Hair follicle dermal papilla cell (primary cell): ENCODE measurements around the gene ZBTB18. TPM values are rescaled to one million over a fixed set of nuclear protein-coding genes. Genes with fewer than 3 reads are reported as not detected.

ENCODE experiments used
- small RNA-seq: library from RNA; depleted of rRNA; stranded (forward); fragments of <200 nt; gene quantifications from one replicate; pipeline ENCODE3, GENCODE V24; 2012
- total RNA-seq: library from RNA; depleted of rRNA; stranded (reverse); fragments of >200 nt; gene quantifications from 2 replicates; pipeline ENCODE4 v1.2.3, GENCODE V29; 2012

Gene ZBTB18
- 9.9 and 10.2 TPM in 2 replicates for total RNA-seq

GRCh38 chr1:244050835-244051444 lies at the start of gene ZBTB18:
ZBTB18 (plus strand) TSS chr1:244051283; CDS start chr1:244051432, 149 bp downstream.

Small RNA genes within 50 kb of the gene (small RNA-seq; reads per million reads assigned to genes)
- gene RN7SL148P, result not detected

Other genes with a start within 250 kb of the ZBTB18 start
- gene AKT3, start 201.0 kb upstream of the ZBTB18 start, total RNA-seq, result 36.2 and 39.3 TPM in 2 replicates